Medulla oblongata (tissue), 1 donor: ENCODE data around the gene ABHD17A.
"Not testable (repeated sequence)": the region's sequence is repeated elsewhere in the genome, so short reads cannot be mapped to it uniquely, and the experiment has no call there.

Source experiments
- DNase-seq: peaks from one replicate; pipeline ENCODE4 v3.0.0-alpha.2; 2015; ENCODE audit errors: extremely low spot score

The ABHD17A gene

DNA sequence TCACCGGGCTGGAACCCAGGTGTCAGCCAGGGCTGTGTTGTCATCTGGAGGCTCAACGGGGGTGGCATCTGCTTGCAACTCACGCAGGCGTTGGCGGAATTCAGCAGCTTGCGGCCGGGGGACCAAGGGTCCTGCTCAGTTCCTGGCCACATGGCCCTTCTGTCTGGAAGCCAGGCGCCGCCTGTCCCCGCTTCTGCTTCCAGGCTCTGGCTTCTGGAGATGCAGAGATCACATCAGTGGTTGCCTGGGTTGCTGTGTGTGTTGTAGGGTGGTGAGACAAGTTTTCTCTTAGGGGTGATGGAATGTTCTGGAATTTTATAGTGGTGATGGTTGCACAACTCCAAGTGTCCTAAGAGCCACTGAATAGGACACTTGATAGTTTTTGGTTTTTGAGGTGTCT lies 24.9 kb upstream of the ABHD17A start:
- DNase-seq, result peak; percentile 53

DNA sequence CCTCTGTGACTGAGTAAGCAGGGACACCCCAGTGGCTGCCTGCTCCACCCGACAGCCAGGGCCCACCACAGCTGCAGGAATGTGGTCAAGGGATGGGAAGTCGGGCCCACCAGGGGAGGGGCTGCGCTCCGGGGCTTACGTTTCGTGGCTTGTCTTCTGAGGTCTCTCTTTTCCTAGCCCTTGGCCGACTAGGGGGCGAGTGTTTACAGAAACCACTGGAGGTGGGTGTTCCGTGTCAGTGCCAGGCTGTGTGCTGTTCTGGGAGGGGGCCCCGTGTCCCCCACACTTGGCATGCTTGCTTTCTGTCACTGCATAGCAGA lies 24.4 kb upstream of the ABHD17A start:
- DNase-seq, result no peak

DNA sequence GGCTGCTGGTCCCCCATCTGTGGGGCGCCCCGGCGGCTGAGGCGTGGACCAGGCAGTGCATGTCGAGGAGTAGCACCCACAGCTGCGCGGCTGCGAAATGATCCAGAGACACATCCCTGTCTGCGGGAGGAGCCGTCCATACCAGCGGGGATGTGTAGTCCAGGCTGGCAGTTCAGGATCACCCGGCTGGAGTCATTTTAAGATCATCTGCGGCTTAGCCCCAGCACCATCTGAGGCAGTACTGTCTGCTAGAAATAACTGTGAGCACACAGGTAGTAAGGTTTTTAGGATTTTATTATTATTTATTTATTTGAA lies 23.0 kb upstream of the ABHD17A start:
- DNase-seq, result no peak

DNA sequence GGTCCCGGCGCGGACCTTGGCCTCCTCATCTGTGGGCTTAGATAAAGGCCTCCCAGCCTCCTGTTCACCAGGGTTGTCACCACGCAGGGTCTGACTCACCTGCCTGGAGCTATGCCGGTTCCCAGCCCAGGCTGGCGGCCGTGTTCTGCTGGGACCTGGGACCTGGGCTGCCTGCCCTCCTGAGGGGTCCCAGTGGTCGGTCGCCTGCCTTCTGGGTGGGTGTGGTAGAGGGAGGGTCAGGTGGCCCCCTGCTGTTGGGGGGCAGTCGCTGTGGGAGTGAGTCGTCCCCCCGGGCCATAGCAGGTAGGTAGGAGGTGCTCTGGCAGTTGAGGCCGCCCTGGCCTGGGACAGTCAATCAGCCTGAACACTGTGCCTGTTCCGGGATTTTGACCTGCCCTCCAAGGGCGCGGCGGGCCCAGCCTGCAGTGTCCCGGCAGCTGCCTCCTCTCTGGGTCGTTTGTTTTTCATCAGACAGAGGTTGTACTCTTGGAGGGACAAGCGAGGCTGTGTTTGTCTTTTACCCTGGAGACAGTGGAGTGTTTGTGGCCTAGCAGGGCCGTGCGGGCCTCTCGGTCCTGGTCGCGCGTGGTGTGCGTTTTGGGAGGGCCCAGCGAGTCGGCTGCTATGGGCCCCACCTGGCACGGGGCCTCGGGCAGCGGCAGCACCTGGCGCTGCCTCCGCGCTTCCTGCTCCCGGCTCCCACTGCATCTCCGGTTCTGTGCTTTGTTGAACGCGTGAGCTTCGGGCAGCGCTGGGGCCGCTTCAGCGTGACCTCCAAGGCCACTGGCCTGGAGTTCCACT lies 22.5 kb upstream of the ABHD17A start:
- peak; percentile 68 for DNase-seq

DNA sequence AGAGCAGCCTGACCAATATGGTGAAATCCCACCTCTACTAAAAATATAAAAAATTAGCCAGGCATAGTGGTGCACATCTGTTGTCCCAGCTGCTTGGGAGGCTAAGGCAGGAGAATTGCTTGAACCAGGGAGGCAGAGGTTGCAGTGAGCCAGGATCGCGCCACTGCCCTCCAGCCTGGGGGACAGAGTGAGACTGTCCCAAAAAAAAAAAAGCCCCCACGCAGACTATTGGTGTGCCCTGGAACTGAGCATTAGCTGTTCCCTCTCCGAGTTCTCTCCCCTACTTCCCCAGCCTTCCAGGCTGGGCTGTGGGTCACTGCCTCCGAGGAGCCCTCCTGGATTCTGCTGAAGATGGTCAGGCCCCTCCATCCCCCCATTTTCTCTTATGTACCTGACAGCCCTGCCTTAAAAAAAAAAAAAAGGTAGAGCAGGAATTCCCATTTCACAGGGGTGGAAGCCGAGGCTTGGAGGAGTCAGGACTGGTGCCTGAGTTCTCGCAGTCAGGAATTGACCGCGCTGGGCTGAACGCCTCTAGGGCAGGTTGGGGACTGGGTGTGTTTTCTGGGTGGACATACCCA lies 21.8 kb upstream of the ABHD17A start:
- DNase-seq, result no peak

DNA sequence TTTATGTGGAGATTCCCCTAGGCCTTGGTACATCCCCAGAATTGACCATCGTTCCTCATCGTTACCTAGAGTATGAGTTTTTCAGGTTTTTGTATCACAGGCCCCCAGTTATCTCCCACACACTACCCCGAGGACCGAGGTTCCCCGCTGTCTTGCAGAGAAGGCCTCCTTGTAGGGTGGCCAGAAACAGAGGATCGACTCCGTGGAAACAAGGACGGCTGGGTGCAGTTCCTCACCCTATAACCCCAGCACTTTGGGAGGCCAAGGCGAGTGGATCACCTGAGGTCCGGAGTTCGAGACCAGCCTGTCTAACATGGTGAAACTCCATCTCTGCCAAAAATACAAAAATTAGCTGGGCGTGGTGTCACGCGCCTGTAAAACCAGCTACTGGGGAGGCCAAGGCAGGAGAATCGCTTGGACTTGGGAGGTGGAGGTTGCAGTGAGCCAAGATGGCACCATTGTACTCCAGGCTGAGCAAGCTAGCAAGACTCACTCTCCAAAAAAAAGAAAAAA lies 20.6 kb upstream of the ABHD17A start:
- no peak for DNase-seq

DNA sequence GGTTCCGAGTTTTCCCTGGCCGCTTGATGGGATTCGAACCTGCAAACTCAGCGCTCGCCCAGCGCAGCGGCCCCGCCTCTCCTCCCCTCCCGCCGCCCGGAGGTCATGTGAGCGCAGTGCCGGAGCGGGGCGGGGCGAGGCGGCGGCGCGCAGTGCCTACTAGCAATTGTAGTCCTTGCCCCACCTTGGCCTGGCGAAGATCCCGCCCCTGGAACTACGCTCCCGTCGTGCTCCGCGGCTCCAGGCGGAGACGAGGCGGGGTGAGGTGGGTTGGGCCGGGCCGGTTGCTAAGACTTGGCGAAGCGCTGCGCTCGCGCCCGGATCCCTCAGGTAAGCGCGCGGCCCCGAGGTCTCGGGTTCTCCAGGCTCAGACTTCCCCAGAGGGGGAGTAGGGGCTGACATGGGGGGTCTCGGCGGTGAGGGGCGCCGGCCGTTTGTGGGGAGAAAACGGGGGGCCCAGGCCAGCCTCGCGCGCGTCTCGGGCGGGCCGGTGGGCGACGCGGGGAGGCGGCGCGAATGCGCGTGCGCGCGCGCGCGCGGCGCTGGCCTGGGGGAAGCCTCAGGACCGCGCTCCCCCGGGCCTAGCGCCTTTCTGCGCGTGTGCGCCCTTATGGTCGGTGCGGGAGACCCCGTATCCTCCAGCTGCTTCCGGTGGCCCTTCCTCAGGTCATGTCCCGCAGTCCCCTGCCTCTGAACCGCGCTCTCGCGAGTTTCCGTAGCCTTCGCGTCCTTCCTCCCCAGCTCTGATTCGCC lies 20.0 kb upstream of the ABHD17A start, which contains the start of the genes ADAT3 and SCAMP4:
TSS of gene ADAT3 (plus strand) at position 290 of the 753 bp plus-strand sequence. CDS start 6,649 bp downstream, outside the sequence.
TSS of gene SCAMP4 (plus strand) at position 290 of the 753 bp plus-strand sequence. CDS start 9,621 bp downstream, outside the sequence.
- DNase-seq, result peak; percentile 98

DNA sequence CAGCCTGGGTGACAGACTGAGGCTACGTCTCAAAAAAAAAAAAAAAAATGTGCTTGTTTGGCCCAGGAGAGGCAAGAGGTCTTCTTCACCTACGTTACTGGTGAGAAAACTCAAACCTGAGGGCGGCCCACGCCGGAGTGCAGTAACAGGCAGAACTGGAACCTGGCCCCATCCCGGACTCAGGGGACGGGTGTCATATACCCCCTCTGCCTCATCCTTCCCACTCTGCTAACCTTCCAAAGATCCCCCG lies 19.5 kb upstream of the ABHD17A start:
- no peak for DNase-seq

DNA sequence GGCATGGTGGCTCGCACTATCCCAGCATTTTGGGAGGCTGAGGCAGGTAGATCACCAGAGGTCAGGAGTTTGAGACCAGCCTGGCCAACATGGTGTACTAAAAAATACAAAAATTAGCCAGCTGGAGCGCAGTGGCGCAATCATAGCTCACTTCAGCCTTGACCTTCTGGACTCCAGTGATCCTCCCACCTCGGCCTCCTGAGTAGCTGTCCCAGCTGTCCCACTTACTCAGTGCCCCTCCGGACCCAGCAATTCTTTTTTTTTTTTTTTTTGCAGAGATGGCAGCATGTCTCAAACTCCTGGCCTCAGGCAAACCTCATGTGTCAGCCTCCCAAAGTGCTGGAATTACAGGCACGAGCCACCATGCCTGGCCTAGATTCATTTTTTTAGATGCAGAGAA lies 17.6 kb upstream of the ABHD17A start:
- DNase-seq, result no peak

DNA sequence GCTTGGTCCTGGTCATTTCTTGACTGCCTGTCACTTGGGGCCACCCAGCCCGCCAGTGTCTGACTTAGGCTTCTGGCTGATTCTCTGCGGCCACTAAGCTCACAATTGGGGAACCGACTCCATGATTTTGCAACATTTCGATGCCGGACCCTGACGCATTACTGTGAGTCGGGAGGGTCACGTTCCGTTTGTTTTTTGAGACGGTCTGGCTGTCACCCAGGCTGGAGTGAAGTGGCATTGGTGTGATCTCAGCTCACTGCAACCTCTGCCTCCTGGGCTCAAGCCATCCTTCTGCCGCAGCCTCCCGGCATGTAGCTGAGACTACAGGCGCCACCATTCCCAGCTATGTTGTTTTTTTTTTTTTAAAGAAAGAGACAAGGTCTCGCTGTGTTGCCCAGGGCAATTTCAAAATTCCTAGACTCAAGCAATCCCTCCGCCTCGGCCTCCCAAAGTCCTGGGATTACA lies 16.7 kb upstream of the ABHD17A start:
- DNase-seq, result peak; percentile 82

DNA sequence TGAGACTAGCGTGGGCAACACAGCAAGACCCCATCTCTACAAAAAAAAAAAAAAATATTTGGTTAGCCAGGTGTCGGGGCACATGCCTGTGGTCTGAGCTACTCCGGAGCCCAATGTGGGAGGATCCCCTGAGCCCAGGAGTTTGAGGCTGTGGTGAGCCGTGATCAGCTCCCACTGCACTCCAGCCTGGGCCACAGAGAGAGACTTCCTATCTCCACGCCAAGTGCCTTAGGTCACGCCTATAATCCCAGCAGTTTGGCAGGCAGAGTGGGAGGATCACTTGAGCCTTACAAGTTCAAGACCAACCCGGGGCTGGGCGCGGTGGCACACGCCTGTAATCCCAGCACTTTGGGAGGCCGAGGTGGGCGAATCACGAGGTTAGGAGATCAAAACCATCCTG lies 11.2 kb upstream of the ABHD17A start:
- no peak for DNase-seq

DNA sequence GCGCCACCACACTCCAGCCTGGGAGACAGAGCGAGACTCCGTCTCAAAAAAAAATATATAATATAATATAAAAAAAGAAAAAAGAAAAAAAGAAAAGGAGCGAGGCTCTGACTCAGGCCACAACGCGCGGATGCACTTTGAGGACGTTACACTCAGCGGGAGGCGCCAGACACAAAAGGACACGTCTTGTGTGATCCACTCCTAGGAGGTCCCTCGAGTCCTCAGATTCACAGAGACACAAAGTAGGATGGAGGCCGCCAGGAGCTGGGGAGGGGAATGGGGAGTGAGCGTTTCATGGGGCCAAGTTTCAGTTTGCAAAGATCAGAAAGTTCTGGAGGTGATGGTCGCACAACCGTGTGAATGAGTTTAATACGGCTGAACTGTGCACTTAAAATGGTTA lies 8.5 kb upstream of the ABHD17A start:
- no peak for DNase-seq

DNA sequence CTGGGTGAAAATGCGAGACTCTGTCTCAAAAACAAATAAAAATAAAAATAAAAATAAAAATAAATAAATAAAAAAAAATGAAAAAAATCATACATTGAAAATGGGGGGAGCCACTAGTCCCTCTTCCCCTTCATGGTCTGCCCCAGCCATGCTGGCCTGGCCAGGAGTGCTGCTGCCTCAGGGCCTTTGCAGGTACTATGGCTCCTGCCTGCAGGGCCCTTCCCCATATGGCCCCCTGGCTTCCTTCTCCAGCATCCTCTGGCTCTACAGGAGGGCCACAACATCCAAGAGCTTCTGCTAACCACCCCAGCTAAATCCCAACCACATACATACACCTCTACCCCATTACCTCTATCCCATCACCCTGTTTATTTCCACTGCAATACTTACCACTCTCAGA lies 4.6 kb upstream of the ABHD17A start:
- no peak for DNase-seq

DNA sequence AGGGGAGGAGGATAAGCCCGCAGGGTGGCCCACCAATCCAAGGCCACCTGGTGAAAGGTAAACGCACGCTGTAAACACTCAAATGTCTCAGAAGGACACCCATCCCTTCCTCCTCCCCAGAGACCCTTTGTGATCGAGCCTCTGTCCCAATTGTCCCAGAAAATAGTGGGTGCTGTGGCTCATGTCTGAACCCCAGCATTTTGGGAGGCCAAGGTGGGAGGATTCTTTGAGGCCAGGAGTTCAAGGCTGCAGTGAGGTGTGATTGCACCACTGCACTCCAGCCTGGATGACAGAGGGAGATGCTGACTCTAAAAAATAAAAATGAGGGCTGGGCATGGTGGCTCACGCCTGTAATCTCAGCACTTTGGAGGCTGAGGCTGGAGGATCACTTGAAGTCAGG lies 3.1 kb upstream of the ABHD17A start:
- no peak for DNase-seq

DNA sequence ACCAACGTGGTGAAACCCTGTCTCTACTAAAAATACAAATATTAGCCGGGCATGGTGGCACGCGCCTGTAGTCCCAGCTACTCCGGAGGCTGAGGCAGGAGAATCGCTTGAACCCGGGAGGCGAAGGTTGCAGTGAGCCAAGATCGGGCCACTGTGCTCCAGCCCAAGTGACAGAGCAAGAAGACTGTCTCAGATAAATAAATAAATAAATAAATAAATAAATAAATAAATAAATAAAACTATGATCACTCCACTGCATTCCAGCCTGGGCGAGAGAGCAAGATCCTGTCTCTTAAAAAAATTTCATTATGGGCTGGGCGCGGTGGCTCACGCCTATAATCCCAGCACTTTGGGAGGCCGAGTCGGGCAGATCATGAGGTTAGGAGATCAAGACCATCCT lies 1.1 kb upstream of the ABHD17A start:
- DNase-seq, result not testable (repeated sequence)

DNA sequence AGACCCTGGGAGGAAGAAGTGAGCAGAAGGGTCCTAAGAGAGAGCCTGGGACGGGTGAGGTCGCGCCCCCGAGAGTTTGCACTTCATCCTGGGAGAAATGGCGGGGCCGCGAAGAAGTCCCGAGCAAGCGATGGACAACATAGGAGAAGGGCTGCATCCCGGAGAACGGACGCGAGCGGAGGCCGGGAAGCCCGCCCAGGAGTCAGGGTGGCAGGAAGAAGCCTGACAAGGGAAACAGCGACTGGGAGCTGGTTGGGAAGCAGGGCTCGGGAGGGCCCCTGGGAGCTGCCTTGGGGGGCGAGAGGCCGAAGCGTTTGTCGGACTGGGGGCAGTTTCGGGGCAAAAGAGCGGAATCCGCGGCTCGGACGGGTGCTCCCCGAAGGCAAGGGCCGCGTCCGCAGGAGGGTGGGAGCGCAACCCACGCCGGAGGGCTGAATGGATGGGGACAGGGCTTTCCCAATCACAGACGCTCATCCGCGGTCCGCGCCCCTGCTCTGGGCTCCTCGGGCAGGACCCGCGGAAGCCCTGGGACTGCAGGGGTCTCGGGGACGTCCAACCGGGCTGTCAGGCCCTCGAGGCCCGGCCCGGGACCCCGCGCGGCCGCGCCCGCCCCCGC lies 469 bp downstream of the ABHD17A start:
- DNase-seq, result peak; percentile 5

DNA sequence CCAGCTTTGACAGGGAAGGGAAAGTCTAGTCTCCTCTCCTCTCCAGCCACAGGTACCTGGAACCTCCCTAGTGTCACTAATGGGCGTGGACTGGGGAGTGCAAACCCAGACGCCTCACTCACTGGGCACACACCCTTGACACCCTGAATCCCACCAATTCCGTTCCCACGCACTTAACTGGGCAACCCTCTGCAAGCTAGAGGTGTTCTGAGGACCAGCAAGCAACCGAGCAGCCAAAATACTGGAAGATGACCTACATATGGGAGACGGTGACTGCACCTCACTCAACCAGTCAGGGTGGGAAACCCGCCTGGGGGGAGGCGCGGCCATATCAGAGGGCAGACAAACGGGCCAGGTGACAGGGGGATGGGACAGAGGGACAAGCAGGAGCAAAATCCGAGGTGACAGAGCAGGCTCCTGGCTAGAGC lies 991 bp downstream of the ABHD17A start:
- peak; percentile 32 for DNase-seq

DNA sequence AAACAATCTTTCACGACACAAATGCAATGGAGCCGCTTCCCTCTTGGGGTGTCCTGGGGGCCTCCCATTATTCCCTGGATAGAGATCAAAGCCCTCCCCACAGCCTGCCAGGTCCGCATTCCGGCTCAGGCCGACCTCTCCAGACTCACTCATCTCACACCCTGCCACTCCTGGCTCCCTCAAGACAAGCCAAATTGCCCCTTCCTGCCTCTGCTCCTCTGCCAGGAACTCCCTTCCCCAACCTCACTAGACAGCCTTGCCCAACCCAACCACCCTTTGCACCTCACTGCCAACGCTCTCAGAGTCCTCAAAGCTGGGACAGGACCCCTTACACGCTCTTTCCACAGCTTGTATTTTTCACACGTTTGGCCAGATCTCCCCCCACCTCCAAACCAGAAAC lies 1.5 kb downstream of the ABHD17A start:
- DNase-seq, result no peak

DNA sequence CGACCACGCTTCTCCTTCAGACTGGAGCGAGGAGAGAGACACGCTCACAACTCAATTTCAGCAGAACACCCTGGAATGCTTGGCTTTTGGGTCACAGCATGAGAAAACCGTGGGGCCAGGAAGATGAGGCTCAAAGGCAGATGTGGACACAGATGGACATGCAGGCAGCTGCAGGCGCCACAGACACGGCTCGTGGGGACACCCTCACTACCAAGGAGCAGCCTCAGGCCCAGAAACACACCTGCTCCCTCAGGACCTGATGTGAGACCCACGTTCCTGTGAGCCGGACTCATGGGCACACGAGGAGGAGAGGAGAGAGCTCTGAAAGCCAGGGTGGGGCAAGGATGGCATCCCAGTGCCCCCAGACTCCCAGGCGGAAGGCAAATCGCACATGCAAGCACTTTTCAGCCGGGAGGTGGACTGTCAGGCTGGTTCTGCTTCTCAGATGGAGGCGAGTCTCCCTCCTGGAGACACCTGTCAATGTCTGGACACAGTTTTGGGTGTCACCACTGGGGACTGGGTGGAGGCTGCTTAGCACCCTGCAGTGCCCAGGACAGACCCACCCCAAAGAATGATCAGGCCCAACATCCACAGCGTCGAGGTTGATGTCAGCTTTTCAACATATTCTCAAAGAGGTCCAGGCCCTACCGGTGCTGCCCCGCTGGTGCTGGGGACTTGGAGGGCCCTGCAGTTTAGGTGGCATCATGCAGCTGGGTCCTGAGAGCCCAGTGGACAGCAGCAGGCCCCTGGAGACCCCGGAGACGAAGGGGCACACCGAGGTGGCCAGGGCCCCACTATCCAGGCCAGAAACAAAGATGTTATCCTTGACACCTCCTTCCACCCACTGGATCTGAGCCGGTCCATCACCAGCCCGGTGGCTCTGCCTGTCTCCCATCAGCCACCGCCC lies 2.3 kb downstream of the ABHD17A start:
- peak; percentile 27 for DNase-seq

DNA sequence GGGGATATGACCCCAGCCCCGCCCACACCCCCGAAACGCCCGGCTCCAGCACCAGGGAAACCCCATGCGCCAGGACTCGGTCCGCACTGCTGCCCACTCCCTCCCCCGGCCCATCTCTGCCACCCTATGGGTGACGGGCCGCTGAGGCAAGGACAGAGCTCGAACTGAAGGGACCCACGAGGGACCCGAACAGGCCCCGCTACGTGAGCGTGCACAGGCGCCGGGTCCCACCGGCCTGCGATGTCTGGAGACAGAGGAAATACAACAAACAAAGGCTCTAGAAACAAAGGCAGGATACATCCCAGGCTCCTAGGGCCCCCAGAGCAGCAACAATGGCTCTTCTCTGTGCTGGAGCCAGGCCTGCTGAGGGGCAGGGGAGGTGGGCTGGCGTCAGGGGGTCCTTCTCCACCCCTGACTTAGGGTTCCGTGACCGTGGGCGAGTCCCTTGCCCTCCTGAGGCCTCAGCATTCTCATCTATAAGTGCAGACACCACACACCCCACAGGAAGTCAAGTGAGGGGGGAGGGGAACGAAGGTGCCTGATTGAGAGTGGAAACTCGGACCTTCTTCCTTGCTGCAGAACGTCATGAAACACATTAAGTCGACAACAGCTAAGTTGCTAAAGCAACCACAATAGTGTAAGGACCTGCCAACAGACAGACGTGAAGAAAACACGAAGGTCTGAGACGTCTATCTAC lies 3.1 kb downstream of the ABHD17A start:
- DNase-seq, result peak; percentile 76
